ENCODE results near the gene XRN1. TPM values are rescaled to one million over a fixed set of nuclear protein-coding genes. Genes with fewer than 3 reads are reported as not detected.

XRN1 gene
- total RNA-seq, 4 donors from 2014 or later, result 32.0 to 43.8 (median 35.6) TPM

DNA sequence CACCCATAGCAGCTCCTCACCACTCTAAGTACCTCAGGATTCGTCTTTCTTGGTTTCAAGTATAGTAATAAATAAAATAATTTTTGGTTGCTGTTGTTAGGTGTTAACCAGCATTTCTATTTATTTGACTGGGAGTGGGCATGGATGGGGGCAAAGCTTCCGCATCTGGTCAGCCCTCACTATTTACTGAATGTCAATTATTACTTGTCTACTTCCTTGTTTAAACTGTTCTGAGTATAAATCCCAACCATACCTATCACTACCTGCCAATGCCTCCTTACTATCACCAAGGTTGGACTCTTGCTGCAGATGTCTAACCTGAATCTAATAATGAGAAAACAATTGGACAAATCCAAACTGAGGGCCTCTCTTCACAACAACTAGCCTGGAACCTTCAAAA, 180.6 kb downstream of the XRN1 start:
- H3K4me3 ChIP-seq (ENCODE audit: low read depth, poor library complexity, severe bottlenecking), result no peak overlapping the region
- no peak for TF ChIP-seq POLR2A (IDR thresholded peaks at IDR 0.05)
- TF ChIP-seq, protein P1, sequence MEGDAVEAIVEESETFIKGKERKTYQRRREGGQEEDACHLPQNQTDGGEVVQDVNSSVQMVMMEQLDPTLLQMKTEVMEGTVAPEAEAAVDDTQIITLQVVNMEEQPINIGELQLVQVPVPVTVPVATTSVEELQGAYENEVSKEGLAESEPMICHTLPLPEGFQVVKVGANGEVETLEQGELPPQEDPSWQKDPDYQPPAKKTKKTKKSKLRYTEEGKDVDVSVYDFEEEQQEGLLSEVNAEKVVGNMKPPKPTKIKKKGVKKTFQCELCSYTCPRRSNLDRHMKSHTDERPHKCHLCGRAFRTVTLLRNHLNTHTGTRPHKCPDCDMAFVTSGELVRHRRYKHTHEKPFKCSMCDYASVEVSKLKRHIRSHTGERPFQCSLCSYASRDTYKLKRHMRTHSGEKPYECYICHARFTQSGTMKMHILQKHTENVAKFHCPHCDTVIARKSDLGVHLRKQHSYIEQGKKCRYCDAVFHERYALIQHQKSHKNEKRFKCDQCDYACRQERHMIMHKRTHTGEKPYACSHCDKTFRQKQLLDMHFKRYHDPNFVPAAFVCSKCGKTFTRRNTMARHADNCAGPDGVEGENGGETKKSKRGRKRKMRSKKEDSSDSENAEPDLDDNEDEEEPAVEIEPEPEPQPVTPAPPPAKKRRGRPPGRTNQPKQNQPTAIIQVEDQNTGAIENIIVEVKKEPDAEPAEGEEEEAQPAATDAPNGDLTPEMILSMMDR (IDR thresholded peaks at IDR 0.05), result no peak
- intact Hi-C loops (cut with DNase I; ENCODE audit: low total_unique reads), result no loop called here
- DNase-seq (ENCODE audit: low spot score in 2 of 2), result no peak
- WGBS, 2 donors, result 84 to 85% methylated on average over 2 of the region's 2 CpGs

DNA sequence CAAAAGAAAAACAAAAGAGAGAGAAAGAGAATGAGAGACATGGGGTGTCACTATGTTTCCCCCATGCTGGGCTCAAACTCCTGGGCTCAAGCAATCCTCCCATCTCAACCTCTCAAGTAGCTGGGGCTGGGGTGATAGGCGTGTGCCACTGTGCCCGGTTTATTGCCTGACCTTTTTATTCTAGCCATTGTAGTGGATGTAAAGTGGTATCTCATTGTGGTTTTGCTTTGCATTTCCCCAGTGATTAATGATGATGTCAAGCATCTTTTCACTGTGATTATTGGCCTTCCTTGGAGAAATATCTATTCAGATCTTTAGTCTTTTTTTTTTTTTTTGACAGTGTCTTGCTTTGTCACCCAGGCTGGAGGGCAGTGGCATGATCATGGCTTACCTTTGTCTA, 184.7 kb downstream of the XRN1 start:
- WGBS, 2 donors, result 72 to 90% methylated on average over 2 of the region's 2 CpGs
- TF ChIP-seq, protein P1 (IDR thresholded peaks at IDR 0.05), result no peak
- TF ChIP-seq POLR2A (IDR thresholded peaks at IDR 0.05), result no peak
- DNase-seq (ENCODE audit: low spot score in 2 of 2), result no peak
- intact Hi-C loops (cut with DNase I; ENCODE audit: low total_unique reads), result no loop called here
- H3K4me3 ChIP-seq (ENCODE audit: low read depth, poor library complexity, severe bottlenecking), result no peak overlapping the region

DNA sequence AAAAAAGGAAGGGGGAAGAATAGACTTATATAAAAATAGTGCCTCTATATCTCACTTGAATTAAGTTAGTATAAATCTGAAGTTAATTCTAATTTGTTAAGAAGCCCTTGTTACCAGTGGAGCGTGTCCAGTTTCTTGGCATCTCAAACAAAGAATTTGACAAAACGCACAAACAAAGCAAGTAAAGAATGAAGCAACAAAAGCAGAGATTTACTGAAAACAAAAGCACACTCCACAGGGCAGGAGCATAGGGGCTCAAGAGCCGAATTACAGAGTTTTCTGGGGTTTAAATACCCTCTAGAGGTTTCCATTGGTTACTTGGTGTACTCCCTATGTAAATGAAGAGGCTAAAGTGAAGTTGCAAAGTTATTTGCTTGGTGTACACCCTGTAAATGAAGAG, 188.5 kb downstream of the XRN1 start:
- DNase-seq (ENCODE audit: low spot score in 2 of 2), result no peak
- no peak overlapping the region for H3K4me3 ChIP-seq (ENCODE audit: low read depth, poor library complexity, severe bottlenecking)
- WGBS, 2 donors, result 44 to 68% methylated on average over 3 of the region's 3 CpGs
- intact Hi-C loops (cut with DNase I; ENCODE audit: low total_unique reads), result no loop called here
- TF ChIP-seq, protein P1 (IDR thresholded peaks at IDR 0.05), result no peak

DNA sequence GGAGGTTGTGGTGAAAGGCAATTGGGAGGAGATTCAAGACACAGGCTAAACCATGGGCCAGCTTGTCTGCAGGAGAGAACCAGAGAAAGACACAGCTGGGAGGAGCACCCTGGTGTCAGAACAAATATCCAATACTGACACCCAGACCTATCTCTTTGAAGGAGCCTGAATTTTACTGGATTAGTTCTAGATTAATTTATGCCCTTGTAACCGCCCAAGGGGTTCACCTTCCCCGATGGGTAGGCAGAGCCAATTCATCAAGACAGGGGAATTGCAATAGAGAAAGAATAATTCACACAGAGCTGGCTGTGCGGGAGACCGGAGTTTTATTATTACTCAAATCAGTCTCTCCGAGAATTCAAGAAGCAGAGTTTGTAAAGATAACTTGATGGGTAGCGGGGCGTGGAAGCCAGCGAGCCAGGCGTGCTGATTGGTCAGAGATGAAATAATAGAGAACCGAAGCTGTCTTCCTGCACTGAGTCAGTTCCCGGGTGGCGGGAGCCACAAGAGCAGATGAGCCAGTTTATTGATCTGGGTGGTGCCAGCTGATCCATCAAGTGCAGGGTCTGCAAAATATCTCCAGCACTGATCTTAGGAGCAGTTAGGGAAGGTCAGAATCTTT, 191.0 kb downstream of the XRN1 start:
- WGBS, 2 donors, result 94 to 95% methylated on average over 12 of the region's 12 CpGs

More for the DNA sequence above, 191.0 kb downstream of the XRN1 start:
- no peak for TF ChIP-seq POLR2A (IDR thresholded peaks at IDR 0.05)
- TF ChIP-seq, protein P1 (IDR thresholded peaks at IDR 0.05), result no peak
- intact Hi-C loops (cut with DNase I; ENCODE audit: low total_unique reads), result no loop called here
- H3K4me3 ChIP-seq (ENCODE audit: low read depth, poor library complexity, severe bottlenecking), result no peak overlapping the region
- peak in 1 of 2 donors; percentile 50 for DNase-seq (ENCODE audit: low spot score in 2 of 2)

Other genes with a start within 250 kb of the XRN1 start
- 10 to 100 TPM; 19.2 to 33.7 (median 21.9) TPM for gene GK5, start 222.5 kb downstream of the XRN1 start, total RNA-seq
- gene ATR, start 130.7 kb upstream of the XRN1 start, total RNA-seq, result 10 to 100 TPM; 12.9 to 24.4 (median 18.6) TPM
- gene PLS1, start 148.4 kb upstream of the XRN1 start, total RNA-seq, result 1 to 10 TPM; 6.1 to 8.6 (median 6.9) TPM